Activated CD8-positive, alpha-beta memory T cell treated with anti-CD3 and anti-CD28 coated beads, Interleukin-2, amount 50 U/mL, for 4 hours (primary cell): ENCODE results near the gene KRTAP1-1.
"Not testable (repeated sequence)": the region's sequence is repeated elsewhere in the genome, so short reads cannot be mapped to it uniquely, and the experiment has no call there.

Source experiments
- DNase-seq: peaks from one replicate; pipeline ENCODE4 v3.0.0-alpha.2; 2020

KRTAP1-1 gene

DNA sequence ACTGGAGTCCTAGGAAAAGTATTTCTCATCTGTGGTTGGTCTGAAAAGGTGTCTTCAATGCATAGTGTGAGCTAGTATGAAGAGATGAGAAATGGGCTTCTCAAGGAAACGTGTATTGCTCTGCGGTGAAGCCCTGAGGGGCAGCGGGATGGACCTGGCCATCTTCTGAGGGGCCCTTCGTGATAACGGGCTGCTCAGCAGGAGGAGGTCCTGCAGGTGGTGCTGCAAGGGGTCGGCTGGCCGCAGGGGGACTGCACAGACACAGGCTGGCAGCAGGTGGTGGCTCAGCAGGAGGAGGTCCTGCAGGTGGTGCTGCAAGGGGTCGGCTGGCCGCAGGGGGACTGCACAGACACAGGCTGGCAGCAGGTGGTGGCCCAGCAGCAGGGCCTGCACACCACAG lies 13.3 kb upstream of the KRTAP1-1 start:
- not testable (repeated sequence) for DNase-seq

- DNase-seq = no peak
These were observed 12.8 kb upstream of the KRTAP1-1 start for GRCh38 chr17:41054025-41054424.

DNA sequence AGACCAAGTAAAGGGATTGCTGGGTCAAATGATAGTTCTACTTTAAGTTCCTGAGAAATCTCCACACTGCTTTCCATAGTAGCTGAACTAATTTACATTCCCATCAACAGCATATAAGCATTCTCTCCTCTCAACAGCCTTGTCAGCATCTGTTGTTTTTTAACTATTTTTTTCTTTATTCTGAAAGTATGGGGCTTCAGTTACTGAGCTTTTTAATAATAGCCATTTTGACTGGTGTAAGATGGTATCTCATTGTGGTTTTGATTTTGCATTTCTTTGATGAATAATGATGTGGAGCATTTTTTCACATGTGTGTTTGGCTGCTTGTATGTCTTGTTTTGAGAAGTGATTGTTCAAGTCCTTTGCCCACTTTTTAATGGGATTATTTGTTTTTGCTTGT lies 11.3 kb upstream of the KRTAP1-1 start:
- no peak for DNase-seq

GRCh38 chr17:41049110-41049509 lies 7.9 kb upstream of the KRTAP1-1 start:
- no peak for DNase-seq

DNA sequence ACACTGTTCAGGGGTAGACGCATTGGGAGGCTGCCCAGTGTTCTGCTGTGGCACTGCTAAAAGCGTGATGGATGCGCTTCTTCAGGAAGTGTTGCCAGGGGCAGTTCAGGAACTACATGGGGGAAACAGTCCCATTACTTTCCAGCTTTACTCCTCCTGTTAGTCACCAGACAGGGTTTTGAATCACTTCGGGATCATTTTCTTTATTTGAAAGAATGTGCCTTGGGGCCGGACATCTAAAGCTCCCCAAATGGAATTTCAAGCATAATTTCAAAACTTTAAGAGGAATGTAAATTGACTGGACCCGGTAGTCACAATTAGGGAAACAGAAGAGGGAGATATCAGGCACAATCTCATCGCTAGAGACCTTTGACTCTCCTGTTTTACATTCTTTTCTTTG lies 7.2 kb upstream of the KRTAP1-1 start:
- no peak for DNase-seq

DNA sequence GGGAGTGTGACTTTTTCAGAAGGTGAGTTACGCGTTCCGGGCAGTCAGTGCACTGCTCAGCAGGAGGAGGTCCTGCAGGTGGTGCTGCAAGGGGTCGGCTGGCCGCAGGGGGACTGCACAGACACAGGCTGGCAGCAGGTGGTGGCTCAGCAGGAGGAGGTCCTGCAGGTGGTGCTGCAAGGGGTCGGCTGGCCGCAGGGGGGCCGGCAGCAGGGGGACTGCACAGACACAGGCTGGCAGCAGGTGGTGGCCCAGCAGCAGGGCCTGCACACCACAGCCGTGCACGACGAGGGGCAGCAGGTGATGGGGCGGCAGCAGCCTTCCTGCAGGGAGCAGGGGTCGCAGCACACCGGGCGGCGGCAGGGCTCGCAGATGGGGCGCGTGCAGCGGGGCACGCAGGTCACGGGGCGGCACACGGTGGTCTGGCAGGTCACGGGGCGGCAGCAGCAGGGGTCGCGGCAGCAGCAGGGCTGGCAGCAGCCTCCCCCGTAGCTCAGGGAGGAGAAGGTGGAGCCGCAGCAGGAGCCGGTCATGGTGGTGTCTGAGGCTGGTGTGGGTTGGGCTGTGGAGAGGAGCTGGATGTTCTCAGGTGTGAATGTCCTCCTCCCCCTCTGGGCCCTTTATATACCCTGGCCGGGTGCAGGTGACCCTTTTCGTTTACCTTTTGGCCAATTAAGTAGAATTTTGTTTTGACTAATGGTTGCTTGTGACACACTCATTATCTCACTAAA lies 5.7 kb upstream of the KRTAP1-1 start, which contains the start of gene KRTAP2-1:
KRTAP2-1 (minus strand) TSS at position 582 of the 731 bp plus-strand sequence; CDS start at position 533, 49 bp downstream.
- DNase-seq = not testable (repeated sequence)

GRCh38 chr17:41042953-41043352 lies 1.7 kb upstream of the KRTAP1-1 start:
- DNase-seq = no peak

GRCh38 chr17:41037853-41038350 lies 3.3 kb downstream of the KRTAP1-1 start:
- no peak for DNase-seq

GRCh38 chr17:41034346-41034935 lies 6.8 kb downstream of the KRTAP1-1 start, which contains the start of gene KRTAP1-3:
Gene KRTAP1-3, minus strand, starts transcription at chr17:41034874. Its CDS starts 53 bp downstream, at chr17:41034821.
- not testable (repeated sequence) for DNase-seq

DNA sequence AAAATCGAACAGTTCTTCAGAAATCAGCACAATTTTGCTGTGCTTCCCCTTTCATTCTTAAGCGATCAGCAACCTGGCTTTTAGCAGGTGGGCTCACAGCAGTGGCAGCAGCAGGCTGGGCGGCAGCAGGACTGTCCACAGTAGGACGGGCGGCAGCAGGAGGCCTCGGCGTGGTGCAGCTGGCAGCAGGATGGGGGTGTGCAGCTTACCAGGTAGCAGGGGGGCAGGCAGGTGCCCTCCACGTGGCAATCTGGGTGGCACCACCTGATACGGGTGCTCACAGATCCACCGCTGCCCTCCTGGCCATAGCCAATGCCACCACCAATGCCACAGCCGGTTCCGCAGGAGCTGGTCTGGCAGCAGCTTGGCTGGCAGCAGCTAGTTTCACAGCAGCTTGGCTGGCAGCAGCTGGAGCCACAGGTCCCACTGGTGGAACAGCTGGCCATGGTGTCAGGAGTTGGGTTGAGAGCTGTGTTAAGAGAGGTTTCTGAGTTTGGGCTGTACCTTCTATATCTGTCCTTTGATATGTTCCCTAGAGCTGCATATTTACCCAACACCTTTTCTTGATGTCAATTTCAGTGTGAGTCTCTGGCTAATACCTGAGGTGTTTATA lies 11.5 kb downstream of the KRTAP1-1 start, which contains the start of gene KRTAP1-4:
KRTAP1-4 (minus strand) TSS at position 563 of the 613 bp plus-strand sequence; CDS start at position 446, 117 bp downstream.
- DNase-seq = no peak

DNA sequence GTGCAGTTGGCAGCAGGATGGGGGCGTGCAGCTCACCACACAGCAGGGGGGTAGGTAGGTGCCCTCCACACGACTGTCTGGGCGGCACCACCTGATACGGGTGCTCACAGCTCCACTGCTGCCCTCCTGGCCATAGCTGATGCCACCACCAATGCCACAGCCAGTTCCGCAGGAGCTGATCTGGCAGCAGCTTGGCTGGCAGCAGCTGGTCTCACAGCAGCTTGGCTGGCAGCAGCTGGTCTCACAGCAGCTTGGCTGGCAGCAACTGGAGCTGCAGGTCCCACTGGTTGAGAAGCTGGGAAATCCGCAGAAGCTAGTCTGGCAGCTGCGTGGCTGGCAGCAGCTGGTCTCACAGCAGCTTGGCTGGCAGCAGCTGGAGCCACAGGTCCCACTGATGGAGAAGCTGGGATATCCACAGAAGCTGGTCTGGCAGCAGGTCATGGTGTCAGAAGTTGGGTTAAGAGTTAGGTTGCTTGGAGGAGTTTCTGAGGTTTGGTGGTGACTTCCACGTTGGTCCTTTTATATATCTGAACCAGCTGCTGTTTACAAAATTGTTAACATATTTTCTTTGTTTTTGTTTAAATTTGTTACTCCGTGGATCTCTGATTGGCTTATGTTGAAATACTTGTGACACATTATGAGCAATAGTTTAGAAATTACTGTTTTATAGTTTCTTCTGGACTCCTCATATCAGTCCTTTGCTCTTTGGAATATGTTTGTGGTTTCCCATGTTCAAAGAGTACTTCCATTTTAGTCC lies 14.4 kb downstream of the KRTAP1-1 start, which contains the start of gene KRTAP1-5:
KRTAP1-5 (minus strand) TSS at position 494 of the 757 bp plus-strand sequence; CDS start at position 441, 53 bp downstream.
- no peak for DNase-seq

DNA sequence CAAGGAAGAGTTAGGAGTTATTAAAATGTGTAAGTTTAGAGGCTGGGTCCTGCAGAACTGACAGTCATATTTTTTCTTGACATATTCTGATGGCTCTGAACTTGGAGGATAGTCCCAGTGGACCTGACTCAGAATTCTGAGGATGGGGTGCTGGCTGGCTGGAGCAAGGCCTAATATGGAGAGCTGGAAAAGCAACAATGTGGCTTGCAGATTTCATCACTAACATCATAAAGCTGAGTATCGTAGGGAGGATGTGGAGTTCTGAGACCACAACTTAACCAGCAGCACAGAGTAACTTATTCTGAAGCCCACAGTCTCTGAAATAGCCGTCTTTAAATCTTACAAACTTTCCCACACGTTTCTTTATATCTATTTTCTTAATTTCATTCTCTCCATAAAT lies 16.6 kb downstream of the KRTAP1-1 start:
- DNase-seq = no peak

GRCh38 chr17:41020336-41020735 lies 20.9 kb downstream of the KRTAP1-1 start:
- no peak for DNase-seq

DNA sequence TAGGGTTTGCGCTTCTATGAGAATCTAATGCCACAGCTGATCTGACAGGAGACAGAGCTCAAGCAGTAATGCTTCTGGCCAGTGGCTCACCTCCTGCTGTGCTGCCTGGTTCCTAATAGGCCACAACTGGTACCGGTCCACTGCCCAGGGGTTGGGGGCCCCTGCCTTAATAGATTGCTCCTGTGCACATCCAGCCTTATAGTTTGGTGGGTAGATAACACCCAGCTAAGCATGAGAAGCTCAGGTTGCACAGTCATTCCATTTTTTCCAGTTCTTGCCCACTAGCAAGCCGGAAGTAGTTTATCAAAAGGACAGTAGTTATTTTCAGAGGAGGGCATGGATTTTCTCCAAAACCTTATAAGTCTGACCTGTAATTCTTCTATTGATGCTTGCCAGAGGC lies 21.8 kb downstream of the KRTAP1-1 start:
- no peak for DNase-seq

GRCh38 chr17:41018541-41018940 lies 22.7 kb downstream of the KRTAP1-1 start:
- no peak for DNase-seq

GRCh38 chr17:41016578-41017215 lies 24.6 kb downstream of the KRTAP1-1 start:
- no peak for DNase-seq

DNA sequence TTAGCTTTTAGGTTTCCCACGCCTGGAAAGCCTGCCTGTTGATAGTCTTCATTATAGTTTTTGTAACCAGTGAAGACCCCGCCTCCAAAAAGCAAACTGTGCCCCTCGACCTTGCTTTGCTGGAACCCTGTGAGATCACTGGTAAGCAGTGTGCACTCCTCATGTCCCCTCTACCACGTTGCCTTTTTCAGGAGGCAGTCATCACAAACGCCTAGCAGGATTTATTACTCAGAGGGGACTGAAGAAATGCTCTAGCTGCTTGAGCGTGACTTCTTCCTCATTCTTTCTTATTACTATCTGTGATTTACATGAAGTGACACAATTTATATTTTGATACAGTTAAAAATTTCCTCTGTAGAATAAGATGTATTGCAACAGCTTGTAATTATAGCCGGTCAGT lies 25.8 kb downstream of the KRTAP1-1 start:
- DNase-seq = no peak

GRCh38 chr17:41013606-41014005 lies 27.6 kb downstream of the KRTAP1-1 start:
- no peak for DNase-seq

GRCh38 chr17:41013181-41013580 lies 28.1 kb downstream of the KRTAP1-1 start:
- no peak for DNase-seq

DNA sequence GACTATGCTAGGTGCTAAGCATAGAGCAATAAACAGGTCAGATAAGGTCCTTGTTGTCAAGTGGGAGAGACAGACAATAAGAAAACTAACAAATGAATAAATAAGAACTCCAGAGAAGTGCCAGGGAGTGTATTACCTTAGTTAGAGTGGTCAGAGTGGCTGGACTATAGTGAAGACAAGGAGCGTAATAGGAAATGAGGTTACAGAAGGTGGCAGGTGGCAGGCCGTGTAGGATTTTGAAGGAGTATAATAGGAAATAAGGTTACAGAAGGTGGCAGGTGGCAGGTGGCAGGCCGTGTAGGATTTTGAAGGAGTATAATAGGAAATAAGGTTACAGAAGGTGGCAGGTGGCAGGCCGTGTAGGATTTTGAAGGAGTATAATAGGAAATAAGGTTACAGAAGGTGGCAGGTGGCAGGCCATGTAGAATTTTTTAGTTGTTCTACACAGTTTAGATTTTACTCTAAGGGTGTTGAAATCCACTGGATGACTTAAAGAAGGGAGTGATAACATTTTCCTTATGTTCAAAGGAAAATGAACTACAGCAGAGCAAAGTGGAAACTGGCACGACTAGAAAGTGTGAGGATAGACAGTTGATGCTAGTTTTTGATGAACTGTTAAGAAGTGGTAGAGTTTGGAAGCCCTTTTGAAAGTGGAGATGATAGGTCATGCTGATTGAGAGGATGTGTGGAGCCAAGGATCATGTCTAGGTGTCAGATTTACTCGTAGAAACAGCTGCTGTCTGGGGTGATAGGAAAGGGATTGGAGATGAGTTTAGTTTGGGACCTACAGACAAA lies 28.7 kb downstream of the KRTAP1-1 start:
- no peak for DNase-seq

DNA sequence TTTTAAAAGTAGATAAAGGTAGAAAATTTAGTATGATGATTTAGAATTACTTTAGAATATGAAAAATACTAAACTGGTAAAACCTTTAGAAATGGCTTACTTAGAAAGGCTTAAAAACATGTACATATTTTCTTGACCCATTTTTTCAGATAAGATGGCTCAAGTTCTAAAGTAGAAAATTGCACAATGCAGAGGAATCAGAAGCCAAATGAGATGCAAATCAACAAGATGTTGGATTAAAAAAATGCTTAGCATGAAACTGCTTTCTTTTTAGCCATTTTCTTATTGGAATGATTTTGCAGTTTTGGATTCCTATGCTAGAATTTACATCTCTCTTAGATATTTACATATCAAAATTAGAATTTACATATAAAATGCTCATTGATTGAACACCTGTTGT lies 30.8 kb downstream of the KRTAP1-1 start:
- DNase-seq = no peak
